ENCODE measurements around the gene BCAN. TPM values are rescaled to one million over a fixed set of nuclear protein-coding genes. Genes with fewer than 3 reads are reported as not detected.
"Not testable (repeated sequence)": the region's sequence is repeated elsewhere in the genome, so short reads cannot be mapped to it uniquely, and the experiment has no call there.

The BCAN gene
- total RNA-seq, 2 experiments from 2014 or later: not detected

DNA sequence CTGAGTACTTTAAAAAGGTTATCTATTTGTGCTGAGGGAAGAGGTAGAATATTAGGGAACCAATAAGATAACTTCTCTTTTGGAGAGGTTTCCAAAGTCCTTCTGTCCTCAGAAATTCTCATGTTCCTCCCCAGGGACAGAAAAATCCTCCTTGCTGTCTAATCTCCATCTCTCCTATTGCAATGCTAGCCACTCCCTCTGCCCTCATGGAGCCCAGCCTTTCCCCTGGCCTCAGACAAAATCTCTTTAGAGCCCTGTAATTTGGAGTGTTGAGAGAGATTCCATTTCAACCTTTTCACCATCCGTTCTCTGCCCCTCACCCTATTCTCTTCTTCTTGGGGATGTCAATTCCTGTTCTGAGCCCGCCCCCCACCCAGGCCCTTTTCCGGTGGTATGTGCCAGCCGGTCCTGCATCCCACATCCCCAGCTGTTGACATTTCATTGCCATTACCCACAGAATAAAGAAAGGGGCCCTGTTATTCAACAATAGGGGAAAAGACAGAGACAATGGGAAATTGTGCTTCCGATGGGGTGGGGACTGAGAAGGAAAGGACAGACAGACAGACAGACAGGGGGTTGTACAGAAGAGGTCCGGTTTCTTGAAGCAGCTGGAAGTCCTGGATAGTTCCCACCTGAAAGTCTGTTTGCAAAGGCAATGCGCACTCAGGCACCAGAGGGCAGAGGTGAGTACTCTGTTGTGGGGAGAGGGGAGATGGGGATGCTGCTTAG, 22.9 kb upstream of the BCAN start, which contains the start of gene HAPLN2:
Gene HAPLN2 (plus strand): TSS at position 563 of the 729 bp plus-strand sequence. CDS start 4,076 bp downstream, outside the sequence.
- H3K9me3 Mint-ChIP-seq (ENCODE audit: insufficient read depth): no peaks in the 10 kb centered on the region
- H3K36me3 Mint-ChIP-seq (ENCODE audit: low read depth): no peaks in the 10 kb centered on the region
- H3K4me1 Mint-ChIP-seq (ENCODE audit: low read depth): peaks cover 5% of the 10 kb centered on the region
- H3K4me3 Mint-ChIP-seq: no peak within 1 kb of the TSS
- DNase-seq: peak; percentile 37
- no peak within 1 kb of the TSS for H3K27ac Mint-ChIP-seq
- peaks cover 58% of the 10 kb centered on the region for H3K27me3 Mint-ChIP-seq (ENCODE audit: low read depth)
- POLR2A ChIA-PET: no interaction called here
- CTCF ChIA-PET: interaction anchor here (0.7 to 3.0 kb wide), 12 partner anchors 8 to 233 kb away, joined by 3 to 19 read pairs (median 6); partner anchors contain the start of gene CRABP2
- no peak for ATAC-seq

DNA sequence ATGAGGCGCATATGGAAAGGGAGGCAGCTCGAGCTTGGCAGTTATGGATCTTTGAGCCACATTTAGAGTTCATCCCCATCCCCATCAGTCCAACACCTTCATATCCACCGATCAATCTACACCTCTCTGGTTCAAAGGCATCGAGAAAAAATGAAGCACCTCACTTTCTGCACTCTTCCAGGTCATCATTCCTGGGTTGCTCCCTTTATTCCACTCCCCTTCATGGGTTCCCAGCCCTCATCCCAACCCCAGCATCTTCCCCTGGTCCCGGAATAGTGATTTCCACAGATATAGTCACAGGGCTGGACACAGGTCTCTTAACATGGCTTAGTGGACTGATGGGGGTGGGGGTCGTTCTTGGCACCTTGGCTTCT, 22.3 kb upstream of the BCAN start:
- Mint-ChIP-seq H3K36me3 (ENCODE audit: low read depth) (no peaks in the 10 kb centered on the region), H3K4me3 (no peak overlapping the region), H3K4me1 (ENCODE audit: low read depth) (peaks cover 8% of the 10 kb centered on the region), H3K27me3 (ENCODE audit: low read depth) (peaks cover 58% of the 10 kb centered on the region), H3K27ac (no peak overlapping the region), H3K9me3 (ENCODE audit: insufficient read depth) (no peaks in the 10 kb centered on the region)
- no peak for ATAC-seq
- DNase-seq: no peak
- ChIA-PET CTCF (interaction anchor here (0.7 to 3.0 kb wide), 13 partner anchors 8 to 234 kb away, joined by 3 to 19 read pairs (median 8); partner anchors contain the start of gene CRABP2), POLR2A (no interaction called here)

DNA sequence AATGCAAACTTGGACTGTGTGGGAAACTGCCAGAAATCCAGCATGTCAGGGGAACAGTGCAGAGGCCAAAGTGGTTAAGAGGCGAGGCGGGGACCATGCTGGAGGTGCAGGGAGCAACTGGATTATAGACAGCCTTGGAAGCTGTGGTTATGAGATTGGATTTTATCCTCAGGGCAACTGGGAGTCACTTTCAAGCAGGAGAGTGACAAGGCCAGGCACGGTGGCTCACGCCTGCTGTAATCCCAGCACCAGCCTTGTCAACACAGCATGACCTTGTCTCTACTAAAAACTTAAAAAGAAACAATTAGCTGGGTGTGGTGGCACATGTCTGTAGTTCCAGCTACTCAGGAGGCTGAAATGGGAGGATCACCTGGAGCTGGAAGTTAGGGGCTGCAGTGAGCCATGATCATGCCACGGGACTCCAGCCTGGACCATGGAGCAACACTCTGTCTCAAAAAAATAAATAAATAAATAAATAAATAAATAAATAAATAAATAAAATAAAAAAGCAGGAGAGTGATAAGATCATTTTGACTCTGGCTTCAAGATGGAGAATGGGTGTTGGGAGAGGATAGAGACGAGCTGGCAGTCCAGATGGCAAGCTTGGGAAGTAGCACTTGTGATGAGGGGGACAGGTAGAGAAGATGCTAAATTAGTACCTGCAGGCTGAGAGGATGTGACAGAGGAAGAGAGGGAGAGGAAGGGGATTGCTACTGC, 19.2 kb upstream of the BCAN start:
- Mint-ChIP-seq H3K36me3 (ENCODE audit: low read depth) (no peaks in the 10 kb centered on the region), H3K4me3 (no peak overlapping the region), H3K27ac (no peak overlapping the region), H3K27me3 (ENCODE audit: low read depth) (peaks cover 53% of the 10 kb centered on the region), H3K9me3 (ENCODE audit: insufficient read depth) (no peaks in the 10 kb centered on the region), H3K4me1 (ENCODE audit: low read depth) (peaks cover 17% of the 10 kb centered on the region)
- ChIA-PET CTCF (interaction anchor here (1.0 to 6.6 kb wide), 10 partner anchors 11 to 237 kb away, joined by 4 to 240 read pairs (median 12); partner anchors contain the start of genes BCAN and CRABP2), POLR2A (no interaction called here)
- DNase-seq (no peak), ATAC-seq (no peak)

DNA sequence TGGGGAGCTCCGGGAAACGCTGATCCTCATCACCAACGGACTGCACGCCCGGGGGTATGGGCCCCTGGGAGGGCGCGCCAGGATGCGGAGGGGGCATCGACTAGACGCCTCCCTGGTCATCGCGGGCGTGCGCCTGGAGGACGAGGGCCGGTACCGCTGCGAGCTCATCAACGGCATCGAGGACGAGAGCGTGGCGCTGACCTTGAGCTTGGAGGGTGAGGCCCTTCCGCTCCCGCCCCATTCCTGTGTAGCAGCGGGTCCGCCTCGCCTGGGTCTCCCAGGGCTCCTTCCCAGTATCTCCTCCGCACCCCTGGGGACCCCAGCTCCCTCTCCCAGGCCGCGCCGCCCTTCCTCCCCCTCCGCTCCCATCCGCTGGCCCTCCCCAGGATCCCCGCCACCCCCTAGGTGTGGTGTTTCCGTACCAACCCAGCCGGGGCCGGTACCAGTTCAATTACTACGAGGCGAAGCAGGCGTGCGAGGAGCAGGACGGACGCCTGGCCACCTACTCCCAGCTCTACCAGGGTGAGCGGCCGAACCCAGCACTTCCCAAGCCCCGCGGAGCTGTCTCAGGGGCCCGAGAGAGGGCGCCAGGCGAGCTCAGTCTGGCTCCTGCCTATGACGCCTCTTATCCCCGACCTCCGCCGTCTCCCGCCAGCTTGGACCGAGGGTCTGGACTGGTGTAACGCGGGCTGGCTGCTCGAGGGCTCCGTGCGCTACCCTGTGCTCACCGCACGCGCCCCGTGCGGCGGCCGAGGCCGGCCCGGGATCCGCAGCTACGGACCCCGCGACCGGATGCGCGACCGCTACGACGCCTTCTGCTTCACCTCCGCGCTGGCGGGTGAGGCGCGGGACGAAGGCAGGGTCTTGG, 17.7 kb upstream of the BCAN start:
- Mint-ChIP-seq H3K36me3 (ENCODE audit: low read depth) (no peaks in the 10 kb centered on the region), H3K27ac (no peak overlapping the region), H3K27me3 (ENCODE audit: low read depth) (peaks cover 54% of the 10 kb centered on the region), H3K9me3 (ENCODE audit: insufficient read depth) (no peaks in the 10 kb centered on the region), H3K4me3 (no peak overlapping the region), H3K4me1 (ENCODE audit: low read depth) (peaks cover 14% of the 10 kb centered on the region)
- peak; percentile 42 for DNase-seq
- peak; percentile 74 for ATAC-seq
- CTCF ChIA-PET: interaction anchor here (0.6 to 6.6 kb wide), 35 partner anchors 10 to 269 kb away, joined by 3 to 240 read pairs (median 5); partner anchors contain the start of genes BCAN, CRABP2, INSRR and NAXE
- POLR2A ChIA-PET: interaction anchor here (0.5 to 0.8 kb wide), 3 partner anchors 66 to 203 kb away, joined by 3 to 4 read pairs (median 3); no protein-coding TSS in a partner anchor

DNA sequence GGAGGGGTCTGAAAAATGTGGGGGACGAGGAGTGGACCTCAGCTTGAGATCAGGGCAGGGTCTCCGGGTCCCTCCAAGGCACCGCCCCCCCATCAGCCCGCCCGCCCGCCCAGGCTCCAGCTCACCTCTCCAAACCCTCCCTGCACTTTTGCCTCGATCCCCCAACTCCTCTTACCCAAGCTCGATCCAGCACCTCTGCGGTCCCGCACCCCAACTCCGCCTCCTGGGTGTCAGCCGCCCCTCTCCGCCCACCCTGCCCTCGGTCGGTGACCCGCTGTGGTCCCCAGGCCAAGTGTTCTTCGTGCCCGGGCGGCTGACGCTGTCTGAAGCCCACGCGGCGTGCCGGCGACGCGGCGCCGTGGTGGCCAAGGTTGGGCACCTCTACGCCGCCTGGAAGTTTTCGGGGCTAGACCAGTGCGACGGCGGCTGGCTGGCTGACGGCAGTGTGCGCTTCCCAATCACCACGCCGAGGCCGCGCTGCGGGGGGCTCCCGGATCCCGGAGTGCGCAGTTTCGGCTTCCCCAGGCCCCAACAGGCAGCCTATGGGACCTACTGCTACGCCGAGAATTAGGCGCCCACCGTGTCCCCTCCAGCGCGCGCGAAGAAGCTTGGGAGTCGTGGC, 17.0 kb upstream of the BCAN start:
- H3K36me3 Mint-ChIP-seq (ENCODE audit: low read depth): no peaks in the 10 kb centered on the region
- peaks cover 12% of the 10 kb centered on the region for H3K4me1 Mint-ChIP-seq (ENCODE audit: low read depth)
- ChIA-PET CTCF (interaction anchor here (0.6 to 6.6 kb wide), 33 partner anchors 10 to 270 kb away, joined by 3 to 240 read pairs (median 6); partner anchors contain the start of genes BCAN, CRABP2, INSRR and NAXE), POLR2A (interaction anchor here (0.6 to 0.8 kb wide), 2 partner anchors 163 to 202 kb away, joined by 3 to 4 read pairs; no protein-coding TSS in a partner anchor)
- no peaks in the 10 kb centered on the region for H3K9me3 Mint-ChIP-seq (ENCODE audit: insufficient read depth)
- peaks cover 51% of the 10 kb centered on the region for H3K27me3 Mint-ChIP-seq (ENCODE audit: low read depth)
- DNase-seq (no peak), ATAC-seq (no peak)
- no peak overlapping the region for H3K4me3 Mint-ChIP-seq
- no peak overlapping the region for H3K27ac Mint-ChIP-seq

DNA sequence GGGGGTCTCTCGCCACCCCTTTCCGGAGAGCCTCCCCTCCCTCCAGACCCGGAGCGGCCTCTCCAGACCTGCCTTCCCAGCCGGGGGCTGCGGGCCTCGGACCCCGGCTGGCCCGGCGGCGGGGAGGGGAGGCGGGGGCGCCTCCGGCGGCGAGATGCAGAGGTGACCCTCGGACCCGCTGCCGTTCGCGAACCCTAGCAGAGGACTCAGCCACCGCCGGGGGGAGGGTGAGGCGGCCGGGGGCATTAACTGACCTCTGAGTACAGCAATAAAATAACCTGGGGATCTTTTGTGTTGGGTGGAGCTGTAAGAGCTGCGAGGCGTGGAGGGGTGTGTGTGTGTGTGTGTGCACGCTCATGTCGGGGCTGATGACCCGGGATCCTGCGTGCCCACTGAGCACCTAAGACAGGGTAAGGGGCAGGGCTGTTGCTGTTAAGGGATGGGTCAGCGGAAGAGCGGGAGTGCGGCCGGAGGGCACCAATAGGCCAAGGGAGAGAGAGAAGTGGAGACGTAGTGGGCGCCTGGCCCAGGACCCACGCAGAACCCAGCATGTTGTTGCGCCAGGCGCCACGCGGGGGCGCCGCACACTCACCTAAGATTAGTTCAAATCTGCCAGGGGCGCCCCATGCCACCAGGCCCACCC, 16.4 kb upstream of the BCAN start:
- DNase-seq (peak; percentile 70), ATAC-seq (peak; percentile 57)
- ChIA-PET POLR2A (no interaction called here), CTCF (interaction anchor here (0.7 to 6.6 kb wide), 18 partner anchors 9 to 179 kb away, joined by 3 to 240 read pairs (median 18); partner anchors contain the start of genes BCAN, CRABP2, ISG20L2 and METTL25B)
- Mint-ChIP-seq H3K4me1 (ENCODE audit: low read depth) (peaks cover 12% of the 10 kb centered on the region), H3K9me3 (ENCODE audit: insufficient read depth) (no peaks in the 10 kb centered on the region), H3K36me3 (ENCODE audit: low read depth) (no peaks in the 10 kb centered on the region), H3K4me3 (peak overlapping the region; percentile 40), H3K27me3 (ENCODE audit: low read depth) (peaks cover 47% of the 10 kb centered on the region), H3K27ac (no peak overlapping the region)

DNA sequence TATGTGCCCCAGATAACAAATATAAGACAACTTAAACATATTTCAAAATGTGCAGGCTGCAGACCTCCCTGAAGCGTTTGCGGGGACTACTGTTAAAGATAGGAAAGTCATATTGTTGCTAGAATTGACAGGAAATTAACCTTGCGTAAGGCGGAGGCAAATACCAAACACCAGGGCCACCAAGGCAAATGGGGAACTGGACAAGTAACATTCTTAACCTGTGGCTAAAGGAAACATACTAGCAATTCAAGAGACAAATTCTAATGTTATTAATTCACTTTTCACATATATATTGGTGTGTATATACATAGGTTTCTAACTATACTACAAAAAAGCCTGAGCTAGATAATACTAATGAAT, 15.9 kb upstream of the BCAN start:
- H3K4me3 Mint-ChIP-seq: no peak overlapping the region
- no peak for DNase-seq
- H3K27me3 Mint-ChIP-seq (ENCODE audit: low read depth): peaks cover 49% of the 10 kb centered on the region
- POLR2A ChIA-PET: no interaction called here
- CTCF ChIA-PET: interaction anchor here (0.5 to 6.6 kb wide), 25 partner anchors 12 to 419 kb away, joined by 3 to 240 read pairs (median 11); partner anchors contain the start of genes CRABP2, ISG20L2, METTL25B and NAXE
- H3K27ac Mint-ChIP-seq: no peak overlapping the region
- H3K4me1 Mint-ChIP-seq (ENCODE audit: low read depth): peaks cover 12% of the 10 kb centered on the region
- H3K36me3 Mint-ChIP-seq (ENCODE audit: low read depth): no peaks in the 10 kb centered on the region
- ATAC-seq: no peak
- H3K9me3 Mint-ChIP-seq (ENCODE audit: insufficient read depth): no peaks in the 10 kb centered on the region

DNA sequence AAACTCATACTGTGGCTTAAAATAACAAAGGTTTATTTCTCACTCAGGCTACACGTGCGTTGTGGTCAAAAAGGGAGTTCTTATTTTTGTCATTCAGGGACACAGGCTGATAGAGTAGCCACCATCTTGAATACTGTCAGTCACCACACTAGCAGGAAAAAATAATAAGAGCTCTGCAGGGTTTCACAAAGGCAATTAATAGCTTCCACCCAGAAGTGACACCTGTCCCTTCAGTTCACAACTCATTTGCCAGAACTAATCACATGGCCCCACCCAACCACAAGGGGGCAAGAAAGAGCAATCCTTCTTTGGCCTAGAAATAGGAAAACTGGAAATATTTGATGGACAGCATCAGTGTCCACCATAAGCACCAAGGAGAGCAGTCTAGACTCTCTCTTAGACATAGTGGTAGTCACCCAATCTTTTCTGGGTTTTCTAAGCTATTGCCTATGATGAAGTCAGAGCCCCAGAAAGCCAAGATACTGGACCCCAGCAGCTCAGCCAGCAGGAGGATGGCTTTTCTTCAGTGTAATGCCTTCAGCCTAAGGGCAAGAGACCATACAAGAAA, 14.5 kb upstream of the BCAN start:
- Mint-ChIP-seq H3K4me3 (no peak overlapping the region), H3K27ac (no peak overlapping the region), H3K9me3 (ENCODE audit: insufficient read depth) (no peaks in the 10 kb centered on the region), H3K36me3 (ENCODE audit: low read depth) (no peaks in the 10 kb centered on the region), H3K4me1 (ENCODE audit: low read depth) (peaks cover 12% of the 10 kb centered on the region), H3K27me3 (ENCODE audit: low read depth) (peaks cover 53% of the 10 kb centered on the region)
- POLR2A ChIA-PET: interaction anchor here (0.7 to 1.0 kb wide), 2 partner anchors 15 to 31 kb away, joined by 3 read pairs; no protein-coding TSS in a partner anchor
- ATAC-seq: no peak
- peak; percentile 63 for DNase-seq
- CTCF ChIA-PET: interaction anchor here (0.6 to 6.6 kb wide), 35 partner anchors 11 to 417 kb away, joined by 3 to 240 read pairs (median 9); partner anchors contain the start of genes CRABP2, NAXE and NTRK1

DNA sequence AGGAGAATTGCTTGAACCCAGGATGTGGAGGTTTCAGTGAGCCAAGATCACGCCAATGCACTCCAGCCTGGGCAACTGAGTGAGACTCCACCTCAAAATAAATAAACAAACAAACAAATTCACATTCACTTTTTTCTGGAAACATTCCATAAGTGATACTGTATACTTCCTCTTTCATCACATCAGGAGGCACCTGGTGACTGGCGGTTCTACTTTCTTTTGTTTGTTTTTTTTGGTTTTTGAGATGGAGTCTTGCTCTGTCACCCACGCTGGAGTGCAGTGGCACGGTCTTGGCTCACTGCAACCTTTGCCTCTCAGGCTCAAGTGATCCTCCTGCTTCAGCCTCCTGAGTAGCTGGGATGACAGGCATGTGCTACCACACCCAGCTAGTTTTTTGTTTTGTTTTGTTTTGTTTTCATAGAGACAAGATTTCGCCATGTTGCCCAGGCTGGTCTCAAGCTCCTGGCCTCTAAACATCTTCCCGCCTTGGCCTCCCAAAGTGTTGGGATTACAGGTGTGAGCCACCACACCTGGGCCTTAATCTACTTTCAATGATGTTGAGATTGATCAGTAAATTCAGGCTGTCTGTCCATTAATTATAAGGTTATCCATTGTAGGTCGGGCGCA, 12.0 kb upstream of the BCAN start:
- Mint-ChIP-seq H3K27me3 (ENCODE audit: low read depth) (peaks cover 59% of the 10 kb centered on the region), H3K9me3 (ENCODE audit: insufficient read depth) (no peaks in the 10 kb centered on the region), H3K27ac (no peak overlapping the region), H3K4me3 (no peak overlapping the region), H3K4me1 (ENCODE audit: low read depth) (peaks cover 8% of the 10 kb centered on the region), H3K36me3 (ENCODE audit: low read depth) (no peaks in the 10 kb centered on the region)
- ATAC-seq: no peak
- DNase-seq: no peak
- POLR2A ChIA-PET: no interaction called here
- CTCF ChIA-PET: interaction anchor here (0.9 to 2.4 kb wide), 6 partner anchors 14 to 244 kb away, joined by 3 to 7 read pairs (median 4); no protein-coding TSS in a partner anchor

DNA sequence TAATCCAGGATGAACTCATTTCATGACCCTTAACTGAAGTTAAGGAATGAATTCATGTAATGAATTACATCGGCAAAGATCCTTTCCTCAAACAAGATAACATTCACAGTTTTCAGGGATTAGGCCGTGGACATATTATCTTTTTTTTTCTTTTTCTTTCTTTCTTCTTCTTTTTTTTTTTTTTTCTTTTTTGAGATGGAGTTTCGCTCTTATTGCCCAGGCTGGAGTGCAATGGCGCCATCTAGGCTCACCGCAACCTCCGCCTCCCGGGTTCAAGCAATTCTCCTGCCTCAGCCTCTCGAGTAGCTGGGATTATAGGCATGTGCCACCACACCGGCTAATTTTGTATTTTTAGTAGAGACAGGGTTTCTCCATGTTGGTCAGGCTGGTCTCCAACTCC, 10.8 kb upstream of the BCAN start:
- ChIA-PET POLR2A (interaction anchor here (0.9 kb wide), 1 partner anchor 43 kb away, joined by 3 read pairs; no protein-coding TSS in a partner anchor), CTCF (interaction anchor here (0.9 to 2.4 kb wide), 5 partner anchors 12 to 76 kb away, joined by 3 to 7 read pairs (median 6); no protein-coding TSS in a partner anchor)
- not testable (repeated sequence) for H3K4me1 Mint-ChIP-seq (ENCODE audit: low read depth); ATAC-seq; H3K4me3 Mint-ChIP-seq; H3K27ac Mint-ChIP-seq; H3K9me3 Mint-ChIP-seq (ENCODE audit: insufficient read depth); H3K36me3 Mint-ChIP-seq (ENCODE audit: low read depth); DNase-seq
- peaks cover 60% of the 10 kb centered on the region for H3K27me3 Mint-ChIP-seq (ENCODE audit: low read depth)
